ENCODE data around the gene SLC12A8.

The SLC12A8 gene

DNA sequence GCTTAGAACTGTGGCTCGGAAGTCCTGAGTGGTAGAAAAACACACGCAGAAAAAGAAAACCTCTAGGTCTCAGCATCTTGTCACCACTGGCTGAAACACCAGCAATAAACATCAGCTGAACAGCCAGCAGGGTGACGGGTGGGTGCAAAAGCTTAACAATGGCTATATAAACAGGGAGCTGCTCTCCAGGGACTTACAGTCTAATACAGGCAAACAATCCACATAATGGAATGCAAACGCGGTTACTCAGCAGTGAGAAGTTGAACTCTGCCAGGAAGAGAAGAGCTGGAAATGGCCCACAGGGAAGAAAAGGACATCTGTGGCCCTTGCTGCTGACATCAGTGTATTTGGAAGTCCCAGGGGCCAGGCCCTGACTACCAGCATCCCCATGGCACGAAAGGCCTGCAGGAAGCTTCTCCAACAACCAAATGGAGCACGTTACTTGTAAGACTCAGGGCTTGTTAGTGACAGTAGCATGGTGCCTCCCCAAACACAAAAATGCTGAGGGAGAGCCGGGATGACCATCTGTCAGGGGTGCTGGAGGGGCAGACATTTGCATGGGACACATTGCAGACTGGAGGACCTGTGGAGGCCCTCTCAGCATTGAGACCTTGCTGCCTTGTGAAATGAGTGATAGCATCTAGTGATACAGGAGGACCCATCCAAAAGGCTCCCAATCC is 159.8 kb downstream of the SLC12A8 start:
- no peak for DNase-seq (ENCODE audit: low read depth)

DNA sequence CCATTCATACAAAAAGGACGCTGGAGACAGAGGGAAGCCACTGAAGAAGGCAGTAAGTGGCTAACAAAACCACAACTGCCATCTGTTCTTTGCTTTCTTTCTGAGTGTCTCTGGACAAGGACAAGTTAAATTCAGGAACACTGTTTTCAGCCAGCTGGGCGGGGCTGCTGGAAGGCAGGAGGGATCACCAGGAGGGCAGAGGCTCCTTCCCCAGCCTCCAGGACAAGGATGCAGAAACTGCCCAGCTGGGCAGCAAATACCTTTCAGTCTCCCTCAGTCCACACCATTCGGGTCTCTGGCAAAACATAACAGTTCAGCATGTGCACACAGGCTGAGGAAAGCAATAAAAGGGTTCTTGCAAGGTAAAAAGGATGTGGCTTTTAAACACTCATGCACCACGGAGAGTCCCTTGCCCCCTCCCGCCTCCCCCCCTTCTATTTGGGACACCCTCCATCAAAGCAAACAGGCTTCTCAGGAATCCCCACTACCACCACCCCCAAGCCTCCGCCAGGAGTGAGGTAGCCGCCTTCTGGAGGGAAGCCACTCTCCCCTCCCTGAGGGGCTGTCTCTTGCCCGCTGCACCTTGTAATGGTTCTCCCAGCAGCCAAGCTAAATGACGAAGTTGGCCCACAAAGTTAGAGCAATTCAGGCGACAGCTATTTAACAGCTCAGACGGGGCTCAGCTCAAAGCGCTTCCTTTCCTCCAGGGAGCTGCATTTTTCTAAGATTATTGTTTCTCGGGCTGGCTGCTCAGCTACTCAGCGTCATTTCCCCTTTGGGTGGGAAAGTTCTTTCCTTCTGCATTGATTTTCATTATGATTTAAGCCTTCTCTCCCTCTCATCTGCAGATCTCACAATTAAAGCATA is 160.6 kb downstream of the SLC12A8 start:
- DNase-seq (ENCODE audit: low read depth) = peak; percentile 69

DNA sequence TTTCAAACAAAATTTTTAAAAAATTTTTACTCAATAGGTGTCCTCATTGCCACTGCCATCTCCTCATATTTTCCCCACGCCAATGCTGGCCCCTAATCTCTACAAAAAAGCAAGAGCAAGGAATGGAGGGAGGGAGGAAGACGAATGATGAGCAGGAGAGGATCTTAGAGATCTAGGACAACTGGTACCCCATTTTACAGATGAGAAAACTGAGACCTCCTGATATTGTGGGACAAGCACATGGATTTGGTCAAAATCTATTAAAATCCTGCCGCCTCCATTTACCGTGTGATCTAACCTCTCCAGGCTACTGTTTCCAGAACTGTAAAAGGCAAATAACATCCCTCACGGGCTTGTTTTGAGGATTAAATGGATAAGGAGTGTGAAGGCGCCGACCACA is 161.3 kb downstream of the SLC12A8 start:
- DNase-seq (ENCODE audit: low read depth) = no peak

DNA sequence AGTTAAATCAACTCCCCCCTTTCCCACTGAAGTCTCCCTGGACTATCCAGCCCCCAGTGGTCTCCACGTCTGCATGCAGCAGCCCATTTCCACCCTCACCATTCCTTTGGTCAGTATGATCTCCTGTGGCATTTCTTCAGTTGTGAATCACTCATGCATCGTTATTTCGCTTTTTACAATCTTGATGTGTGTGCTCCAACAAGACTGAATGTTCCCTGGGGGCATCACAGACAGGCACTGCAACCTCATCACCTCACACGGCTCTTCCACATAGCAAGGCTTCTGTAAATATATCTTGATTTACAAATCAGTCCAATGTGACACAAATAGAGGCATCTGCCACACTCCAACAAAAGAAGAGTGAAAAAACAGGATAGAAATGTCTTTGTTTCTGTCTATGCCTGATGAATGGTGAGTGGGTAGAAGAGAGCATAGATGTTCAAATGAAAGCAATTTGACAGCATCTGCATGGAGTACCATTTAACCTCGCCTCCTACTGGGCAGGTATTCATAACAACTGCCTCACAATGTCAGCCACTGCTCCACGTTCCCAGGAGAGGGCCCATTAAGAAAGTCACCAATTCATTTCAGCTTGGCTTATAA is 162.0 kb downstream of the SLC12A8 start:
- DNase-seq (ENCODE audit: low read depth) = no peak

DNA sequence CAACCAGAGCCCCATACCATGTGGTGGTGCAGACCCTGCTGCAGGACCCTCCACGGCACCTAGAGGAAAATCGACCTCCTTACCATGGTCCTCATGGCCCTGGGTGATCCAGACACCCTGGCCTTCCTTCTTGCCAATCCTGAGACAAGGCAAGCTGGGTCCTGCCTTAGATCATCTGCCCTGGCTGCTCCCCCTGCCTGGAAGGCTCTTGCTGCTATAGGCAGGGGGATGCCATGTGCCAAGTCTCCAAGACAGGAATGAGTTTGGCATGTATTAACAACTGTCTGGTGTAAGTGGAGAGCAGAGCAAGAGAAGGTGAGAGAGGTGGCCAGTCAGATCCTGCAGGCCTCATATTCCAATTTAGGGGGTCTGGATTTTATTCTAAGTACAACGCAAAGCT is 164.3 kb downstream of the SLC12A8 start:
- no peak for DNase-seq (ENCODE audit: low read depth)

DNA sequence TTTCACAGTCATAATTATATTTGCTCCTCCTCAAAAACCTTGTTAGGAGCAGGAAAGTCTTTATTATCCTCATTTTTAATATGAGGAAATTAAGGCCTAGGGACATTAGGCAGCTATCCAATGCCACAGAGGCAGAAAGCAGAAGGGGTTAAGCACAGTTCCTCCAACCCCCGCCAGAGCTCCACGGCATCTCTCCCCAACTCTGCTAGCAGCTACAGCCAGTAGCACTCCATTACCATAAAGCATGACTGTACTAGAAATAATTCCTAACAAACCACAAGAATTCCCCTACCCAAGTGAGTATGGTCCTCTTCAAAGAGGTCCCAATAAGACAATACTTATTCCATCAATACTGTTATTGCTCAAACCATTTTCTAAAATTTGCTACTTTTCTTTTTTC is 166.6 kb downstream of the SLC12A8 start:
- DNase-seq (ENCODE audit: low read depth) = no peak

DNA sequence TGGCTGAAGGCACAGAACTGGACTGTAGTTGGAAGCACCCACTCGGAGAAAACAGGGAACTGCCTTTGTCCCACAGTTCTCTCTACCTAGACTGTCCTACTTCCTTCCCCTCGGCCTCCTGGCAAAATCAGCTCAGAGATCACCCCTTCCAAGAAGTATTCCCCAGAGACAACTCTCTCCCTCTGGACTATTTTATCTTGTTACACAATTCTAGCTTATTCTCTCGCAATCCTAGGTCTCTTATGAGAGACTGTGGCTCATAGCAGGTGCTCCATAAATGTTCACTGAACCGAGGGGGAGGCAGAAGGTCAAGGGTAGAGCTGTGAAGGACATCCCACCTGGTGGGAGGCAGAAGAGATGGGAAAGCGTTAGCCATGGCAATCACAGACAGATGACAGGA is 167.4 kb downstream of the SLC12A8 start:
- no peak for DNase-seq (ENCODE audit: low read depth)

DNA sequence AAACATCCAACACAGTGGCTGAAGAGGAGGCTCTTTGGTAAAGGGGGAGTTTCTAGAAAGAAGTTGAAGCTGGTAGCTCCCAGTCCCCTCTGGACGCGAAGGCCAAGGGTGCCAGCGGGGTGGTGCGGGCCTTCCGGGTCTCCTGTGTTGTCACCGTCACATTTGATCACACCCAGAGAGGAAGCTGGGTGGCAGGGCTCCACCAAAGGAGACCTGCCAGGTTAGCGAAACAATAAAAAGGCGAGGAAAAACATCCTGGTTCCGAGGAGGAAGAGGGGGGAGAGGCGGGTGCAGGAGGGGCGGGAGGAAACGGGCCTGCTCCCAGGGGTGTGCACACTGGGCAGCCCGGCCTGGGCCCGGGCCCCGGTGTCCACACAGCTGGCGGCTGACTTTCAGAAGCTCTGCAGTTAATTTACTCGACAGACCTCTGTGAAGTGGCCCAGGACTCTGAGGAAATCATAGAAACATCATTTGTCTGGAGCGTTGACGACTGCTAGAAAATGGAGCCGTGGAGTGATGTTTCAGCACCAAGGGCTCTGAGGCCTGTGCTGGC is 168.9 kb downstream of the SLC12A8 start:
- DNase-seq (ENCODE audit: low read depth) = no peak

DNA sequence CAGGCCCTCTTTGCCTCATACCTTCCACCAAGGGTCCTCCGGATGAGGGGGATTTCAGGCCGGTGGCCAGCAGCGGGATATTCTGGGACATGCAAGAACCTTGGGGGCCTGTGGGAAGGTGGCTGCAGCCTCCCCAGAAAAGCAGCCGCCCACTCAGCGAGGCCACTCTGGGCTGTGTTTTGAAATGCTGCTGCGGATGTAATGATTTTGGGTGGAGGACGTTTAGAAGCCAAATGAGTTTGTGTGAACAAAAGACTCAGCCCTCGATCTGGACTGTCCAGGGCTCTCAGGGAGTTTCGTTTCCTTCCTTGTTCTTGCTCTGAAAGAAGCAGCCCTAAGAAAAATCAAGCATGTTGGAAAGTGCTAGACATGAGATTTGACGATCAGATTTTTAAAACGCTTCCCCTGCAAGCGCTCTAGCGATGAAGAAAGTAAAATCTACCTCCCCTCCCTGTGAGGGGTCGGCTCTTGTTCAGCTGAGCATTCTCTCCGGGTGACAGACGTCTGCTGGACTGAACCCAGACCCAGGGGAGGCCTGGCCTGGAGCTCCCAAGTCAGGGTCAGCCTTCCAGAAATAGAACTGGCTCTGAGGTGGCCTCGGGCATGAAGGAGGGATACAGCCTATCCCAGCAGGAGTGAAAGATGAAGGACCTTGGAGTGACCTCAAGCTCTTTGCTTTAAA is 169.7 kb downstream of the SLC12A8 start:
- DNase-seq (ENCODE audit: low read depth) = no peak

DNA sequence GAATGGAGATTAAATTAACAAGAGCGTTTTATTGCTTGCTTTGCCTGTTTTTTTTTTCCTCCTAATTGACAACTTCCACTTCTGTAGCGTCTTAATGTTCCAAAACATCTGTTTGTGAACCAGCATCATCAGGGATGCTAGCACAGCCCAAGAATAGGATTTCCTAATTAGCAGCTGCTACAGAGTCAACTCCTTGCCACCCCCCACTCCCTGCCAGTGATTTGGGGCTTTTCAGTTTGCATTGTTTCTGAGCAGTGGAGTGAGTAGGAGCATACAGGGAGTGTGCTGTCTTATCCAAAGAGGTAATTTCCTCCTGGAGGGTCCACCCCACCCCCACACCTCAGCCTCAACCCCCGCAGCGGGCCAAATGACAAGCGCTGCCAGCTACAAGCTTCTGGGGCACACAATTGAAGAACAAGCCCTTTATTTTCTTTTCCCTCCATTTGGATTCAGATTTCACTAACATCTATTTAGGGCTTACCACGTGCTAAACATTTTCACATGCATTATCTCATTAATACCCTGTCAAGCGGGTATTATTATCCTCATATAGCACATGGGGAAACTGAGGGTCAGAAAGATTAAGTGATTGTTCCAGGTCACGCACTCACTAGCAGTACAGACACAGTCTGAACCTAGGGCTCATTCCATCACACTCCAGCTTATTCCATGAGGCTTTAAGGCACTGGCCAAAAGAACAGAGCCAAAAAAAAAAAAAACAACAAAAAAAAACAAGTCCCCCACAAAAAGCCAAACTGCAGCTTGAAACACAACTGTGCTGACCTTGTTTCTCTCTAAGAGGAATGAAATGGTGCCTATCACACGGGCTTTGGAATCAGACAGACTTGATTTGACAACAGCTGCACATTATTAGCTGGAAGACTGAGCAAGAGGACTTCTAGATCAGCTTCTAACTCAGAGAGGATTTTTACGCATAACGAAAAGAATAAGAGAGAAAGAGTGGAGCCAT is 173.1 kb downstream of the SLC12A8 start:
- no peak for DNase-seq (ENCODE audit: low read depth)

DNA sequence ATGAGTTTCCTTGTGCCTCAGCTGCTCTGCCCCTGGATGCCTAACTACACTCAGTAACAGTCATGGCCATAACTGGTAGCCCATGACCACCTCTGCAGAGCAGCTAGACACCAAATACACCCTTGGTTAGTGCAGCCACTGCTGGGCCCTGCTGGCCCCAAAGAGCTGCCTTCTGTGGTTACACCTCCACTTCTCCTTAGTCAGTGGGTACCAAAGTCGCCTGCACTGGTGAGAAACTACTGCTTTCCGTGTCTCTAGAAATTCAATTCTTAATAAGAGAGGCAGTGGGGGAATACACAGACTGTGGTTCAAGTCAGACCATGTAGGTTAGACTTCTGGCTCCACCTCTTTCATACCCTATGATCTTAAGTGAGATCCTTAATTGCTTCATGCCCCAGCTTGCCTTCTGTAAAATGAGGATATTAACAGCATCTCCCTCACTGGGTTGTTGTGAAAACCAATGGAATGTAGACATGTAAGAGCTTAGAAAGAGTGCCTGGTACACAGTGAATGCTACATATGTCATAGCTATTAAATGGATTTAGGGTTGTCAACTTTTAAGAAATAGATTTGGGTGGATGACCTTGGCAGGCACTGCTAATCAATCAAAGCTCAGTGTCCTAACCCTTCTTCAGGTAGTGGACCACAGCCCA is 174.9 kb downstream of the SLC12A8 start:
- DNase-seq (ENCODE audit: low read depth) = no peak

DNA sequence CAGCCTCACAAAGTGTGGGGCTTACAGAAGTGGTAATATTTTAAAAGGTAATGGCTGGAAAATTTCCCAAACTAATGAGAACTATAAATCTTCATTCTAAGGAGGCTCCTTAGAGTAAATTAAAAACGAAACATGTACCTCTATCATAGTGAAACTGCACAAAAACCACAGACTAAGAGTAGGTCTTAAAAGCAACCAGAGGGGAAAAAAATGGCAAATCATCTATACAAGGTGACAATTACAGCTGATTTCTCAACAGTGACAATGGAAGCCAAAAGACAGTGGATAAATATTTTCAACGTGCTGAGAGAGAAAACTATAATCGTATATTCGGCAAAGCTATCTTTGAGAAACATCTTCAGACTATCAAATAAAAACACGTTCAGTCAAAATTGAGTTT is 177.3 kb downstream of the SLC12A8 start:
- DNase-seq (ENCODE audit: low read depth) = no peak

DNA sequence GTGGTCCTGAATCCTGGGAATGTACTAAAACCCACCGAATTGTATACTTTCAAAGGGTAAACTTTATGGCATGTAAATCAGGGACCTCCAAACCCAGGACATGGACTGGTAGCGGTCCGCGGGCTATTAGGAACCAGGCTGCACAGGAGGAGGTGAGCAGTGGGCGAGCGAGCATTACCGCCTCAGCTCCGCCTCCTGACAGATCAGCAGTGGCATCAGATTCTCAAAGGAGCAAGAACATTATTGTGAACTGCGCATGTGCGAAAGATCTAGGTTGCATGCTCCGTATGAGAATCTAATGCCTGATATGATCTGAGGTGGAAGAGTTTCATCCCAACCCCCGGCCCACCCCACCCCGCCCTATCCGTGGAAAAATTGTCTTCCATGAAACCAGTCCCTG is 178.9 kb downstream of the SLC12A8 start:
- no peak for DNase-seq (ENCODE audit: low read depth)

DNA sequence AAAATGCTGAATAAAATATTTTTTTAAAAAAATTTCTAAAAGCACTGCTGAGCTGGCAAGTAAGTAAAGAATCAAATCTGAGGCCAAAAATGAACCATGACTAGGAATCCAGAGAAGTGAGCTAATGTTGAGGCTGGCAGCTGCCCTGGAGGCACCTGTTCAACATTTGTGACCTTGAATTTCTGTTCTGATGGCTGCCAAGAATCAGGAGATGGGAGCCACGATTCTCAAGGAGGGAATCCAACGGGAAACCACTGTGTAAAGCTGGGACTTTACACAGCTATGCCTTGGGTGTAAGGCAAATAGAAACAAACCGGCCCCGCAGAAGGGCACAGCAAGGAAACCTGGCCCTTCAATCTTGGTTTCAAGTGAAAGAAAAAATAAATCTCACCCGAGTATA is 179.4 kb downstream of the SLC12A8 start:
- DNase-seq (ENCODE audit: low read depth) = no peak

DNA sequence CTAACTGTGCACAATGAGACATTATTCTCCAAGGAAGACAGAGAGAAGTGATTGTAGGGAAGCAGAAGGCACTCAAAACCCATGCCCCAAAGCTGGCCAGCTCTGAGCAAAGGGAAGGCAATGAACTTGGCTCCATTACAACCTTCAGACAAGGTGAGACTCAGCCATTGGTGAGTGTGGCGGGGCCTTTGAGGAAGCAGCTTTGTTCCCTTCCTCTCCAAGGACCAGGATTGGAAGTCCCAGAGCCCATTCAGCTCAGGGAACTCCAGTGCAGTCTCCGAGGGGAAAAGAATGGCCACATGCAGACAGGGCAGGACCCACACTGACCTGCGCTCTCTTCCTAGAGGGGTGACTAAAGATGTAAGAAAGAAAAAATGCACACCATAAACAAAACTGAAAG is 179.9 kb downstream of the SLC12A8 start:
- DNase-seq (ENCODE audit: low read depth) = no peak

All from activated gamma-delta T cell treated with anti-CD3 and anti-CD28 coated beads, Interleukin-2, amount 50 U/mL, for 16 hours (primary cell).